Esophagus muscularis mucosa (tissue), 4 donors: ENCODE results near the gene BIRC6. TPM values are rescaled to one million over a fixed set of nuclear protein-coding genes. Genes with fewer than 3 reads are reported as not detected.

ENCODE experiments used
- DNase-seq: peaks from one replicate; pipeline ENCODE4 v3.0.0-alpha.2; 2017; ENCODE audit errors: extremely low spot score
- H3K27ac ChIP-seq, 4 donors: fragments of 200-600 bp; sonication (generic); replicated peaks in 1 of 4; 1 replicate in 3 of 4; 2 replicates in 1 of 4; pipeline ENCODE4 v1.5.1; 2016 to 2019; ENCODE audit warnings: mild to moderate bottlenecking in 1 of 4
- H3K27me3 ChIP-seq, 4 donors: fragments of 200-600 bp; sonication (generic); one replicate each; pipeline versions ENCODE4 v1.5.1 to v1.6.0; 2016 to 2019
- H3K36me3 ChIP-seq, 4 donors: fragments of 200-600 bp; sonication (generic); one replicate each; pipeline ENCODE4 v1.5.1; 2016 to 2019
- H3K4me1 ChIP-seq, 4 donors: fragments of 200-600 bp; sonication (generic); one replicate each; pipeline ENCODE4 v1.5.1; 2016 to 2019
- H3K4me3 ChIP-seq, 4 donors: fragments of 200-600 bp; sonication (generic); 1 replicate in 2 of 4; 2 replicates in 2 of 4; pipeline ENCODE4 v1.5.1; 2016 to 2019; ENCODE audit warnings: mild to moderate bottlenecking in 4 of 4, moderate library complexity in 1 of 4
- H3K9me3 ChIP-seq, 4 donors: fragments of 200-600 bp; sonication (generic); 1 replicate in 3 of 4; 2 replicates in 1 of 4; pipeline ENCODE4 v1.5.1; 2016 to 2019
- CTCF ChIP-seq, 3 experiments: fragments of 200-600 bp in 2 of 3; fragments of 450-650 bp in 1 of 3; sonication (generic) in 2 of 3; IDR thresholded peaks; one replicate each; pipeline ENCODE4 v1.5.1; 2017 to 2019; ENCODE audit warnings: antibody characterized with exemption in 3 of 3, mild to moderate bottlenecking in 2 of 3, moderate library complexity in 1 of 3
- EP300 ChIP-seq: sonication (generic); formaldehyde crosslinking; IDR thresholded peaks from one replicate; pipeline ENCODE4 v1.6.1; 2017; ENCODE audit warnings: antibody characterized with exemption
- POLR2A ChIP-seq: fragments of 450-650 bp; IDR thresholded peaks from one replicate; pipeline ENCODE4 v1.6.1; 2017; ENCODE audit warnings: antibody characterized with exemption, moderate library complexity, mild to moderate bottlenecking, low read depth
- POLR2AphosphoS5 ChIP-seq, 2 donors: sonication (generic); formaldehyde crosslinking; IDR thresholded peaks; one replicate each; pipeline ENCODE4 v1.6.1; 2017; ENCODE audit warnings: antibody characterized with exemption in 2 of 2
- WGBS: methylation state at CpG from one replicate; pipeline ENCODE4 v1.1.5; 2018; 5-methylcytosine and 5-hydroxymethylcytosine counted together
- intact Hi-C: fragments of 100-400 bp; cut with DNase I; formaldehyde crosslinking; loops from one replicate; pipeline ENCODE4 v1.15.1; 2023
- total RNA-seq, 4 donors: library from RNA; depleted of rRNA; stranded (reverse); fragments of >200 nt; gene quantifications; one replicate each; pipeline versions ENCODE4 v1.1.0 to v1.2.1, GENCODE V29; 2016

BIRC6 gene
- total RNA-seq, 4 donors from 2014 or later, result 74.2 to 103 (median 79.8) TPM

GRCh38 chr2:32594573-32594972 lies 237.8 kb downstream of the BIRC6 start:
- Histone ChIP-seq H3K4me1 (no peaks in the 10 kb centered on the region), H3K36me3 (peaks cover 3 to 33% (median 10%) of the 10 kb centered on the region in 4 donors), H3K4me3 (no peak overlapping the region), H3K27ac (no peak overlapping the region), H3K9me3 (no peaks in the 10 kb centered on the region), H3K27me3 (no peaks in the 10 kb centered on the region)
- TF ChIP-seq POLR2A (no peak), POLR2AphosphoS5 (IDR thresholded peaks at IDR 0.05) (no peak), CTCF (IDR thresholded peaks at IDR 0.05) (no peak), EP300 (no peak)
- WGBS, result 94% methylated on average over 3 of the region's 3 CpGs
- DNase-seq, result no peak
- intact Hi-C loops, result no loop called here

GRCh38 chr2:32611366-32611765 lies 254.5 kb downstream of the BIRC6 start:
- Histone ChIP-seq H3K27me3 (no peaks in the 10 kb centered on the region), H3K36me3 (peaks cover 19 to 93% (median 83%) of the 10 kb centered on the region in 4 donors), H3K4me3 (no peak overlapping the region), H3K9me3 (no peaks in the 10 kb centered on the region), H3K27ac (no peak overlapping the region), H3K4me1 (no peaks in the 10 kb centered on the region)
- DNase-seq, result no peak
- intact Hi-C loops, result no loop called here
- 98% methylated on average over 2 of the region's 2 CpGs for WGBS
- TF ChIP-seq POLR2A, result no peak
- TF ChIP-seq EP300, result no peak
- TF ChIP-seq POLR2AphosphoS5 (IDR thresholded peaks at IDR 0.05), result no peak
- no peak for TF ChIP-seq CTCF (IDR thresholded peaks at IDR 0.05)

- H3K36me3 ChIP-seq, result peaks cover 19 to 93% (median 81%) of the 10 kb centered on the region in 4 donors
- WGBS, result 88% methylated on average over 1 of the region's 1 CpG
- intact Hi-C loops, result no loop called here
These were observed 254.9 kb downstream of the BIRC6 start for GRCh38 chr2:32611771-32612170.

GRCh38 chr2:32614084-32614483 lies 257.3 kb downstream of the BIRC6 start:
- no peaks in the 10 kb centered on the region for H3K9me3 ChIP-seq
- peaks cover 35 to 96% (median 80%) of the 10 kb centered on the region in 4 donors for H3K36me3 ChIP-seq
- H3K4me1 ChIP-seq, result no peaks in the 10 kb centered on the region
- no peak overlapping the region for H3K4me3 ChIP-seq
- DNase-seq, result no peak
- WGBS, result 84% methylated on average over 1 of the region's 1 CpG
- TF ChIP-seq POLR2A (no peak), CTCF (IDR thresholded peaks at IDR 0.05) (no peak), EP300 (no peak), POLR2AphosphoS5 (IDR thresholded peaks at IDR 0.05) (no peak)
- intact Hi-C loops, result no loop called here
- no peaks in the 10 kb centered on the region for H3K27me3 ChIP-seq
- no peak overlapping the region for H3K27ac ChIP-seq

More at GRCh38 chr2:32611771-32612170, 254.9 kb downstream of the BIRC6 start:
- no peaks in the 10 kb centered on the region for H3K4me1 ChIP-seq
- no peak for TF ChIP-seq EP300
- TF ChIP-seq CTCF (IDR thresholded peaks at IDR 0.05), result no peak
- no peak for TF ChIP-seq POLR2A
- no peaks in the 10 kb centered on the region for H3K9me3 ChIP-seq
- no peak for DNase-seq
- no peak overlapping the region for H3K4me3 ChIP-seq
- no peak overlapping the region for H3K27ac ChIP-seq
- H3K27me3 ChIP-seq, result no peaks in the 10 kb centered on the region

GRCh38 chr2:32617599-32618189 lies 260.9 kb downstream of the BIRC6 start:
- 96% methylated on average over 5 of the region's 5 CpGs for WGBS
- Histone ChIP-seq H3K9me3 (no peaks in the 10 kb centered on the region), H3K36me3 (peaks cover 24 to 91% (median 67%) of the 10 kb centered on the region in 4 donors), H3K4me1 (peaks cover 7 to 8% (median 8%) of the 10 kb centered on the region in 4 donors), H3K27ac (no peak overlapping the region), H3K27me3 (no peaks in the 10 kb centered on the region), H3K4me3 (no peak overlapping the region)
- DNase-seq, result no peak
- TF ChIP-seq POLR2AphosphoS5 (IDR thresholded peaks at IDR 0.05) (no peak), CTCF (IDR thresholded peaks at IDR 0.05) (no peak), POLR2A (no peak), EP300 (no peak)
- intact Hi-C loops, result no loop called here
